Mesodermal cell (in vitro differentiated cells): ENCODE data around the gene NCBP2.

Source experiments
- H3K27ac ChIP-seq: 2 replicates; pipeline ENCODE4 v1.7.0; 2013; ENCODE audit warnings: mild to moderate bottlenecking, low read depth, low read length, moderate library complexity; ENCODE audit not compliant: severe bottlenecking
- H3K36me3 ChIP-seq: 2 replicates; pipeline ENCODE4 v1.7.1; 2013; ENCODE audit warnings: mild to moderate bottlenecking, low read length, moderate library complexity; ENCODE audit not compliant: control insufficient read depth, insufficient read depth
- H3K4me1 ChIP-seq: one replicate; pipeline ENCODE4 v1.7.1; 2013; ENCODE audit warnings: mild to moderate bottlenecking, low read length; ENCODE audit not compliant: insufficient read depth, control insufficient read depth, poor library complexity, severe bottlenecking
- H3K4me3 ChIP-seq: 2 replicates; pipeline ENCODE4 v1.7.0; 2013; ENCODE audit warnings: low read length, control low read depth, mild to moderate bottlenecking; ENCODE audit not compliant: insufficient read depth, poor library complexity, severe bottlenecking; ENCODE audit errors: extremely low read depth
- H3K9me3 ChIP-seq: 2 replicates; pipeline ENCODE4 v1.7.1; 2013; ENCODE audit warnings: mild to moderate bottlenecking, low read length, moderate library complexity; ENCODE audit not compliant: control insufficient read depth
- WGBS, 2 experiments: methylation state at CpG; one replicate each; pipeline ENCODE4 v1.1.5; 2013; ENCODE audit warnings: missing lambda C conversion rate in 2 of 2; ENCODE audit not compliant: insufficient coverage in 2 of 2; 5-methylcytosine and 5-hydroxymethylcytosine counted together

NCBP2 gene

GRCh38 chr3:196967412-196968232 lies 25.3 kb upstream of the NCBP2 start:
- no peaks in the 10 kb centered on the region for H3K36me3 ChIP-seq
- H3K9me3 ChIP-seq: peaks cover 5% of the 10 kb centered on the region
- peak overlapping the region; percentile 32 for H3K4me3 ChIP-seq
- H3K27ac ChIP-seq: no peak overlapping the region
- peaks cover 6% of the 10 kb centered on the region for H3K4me1 ChIP-seq
- WGBS, 2 experiments: 30 to 32% methylated on average over 27 of the region's 35 CpGs

DNA sequence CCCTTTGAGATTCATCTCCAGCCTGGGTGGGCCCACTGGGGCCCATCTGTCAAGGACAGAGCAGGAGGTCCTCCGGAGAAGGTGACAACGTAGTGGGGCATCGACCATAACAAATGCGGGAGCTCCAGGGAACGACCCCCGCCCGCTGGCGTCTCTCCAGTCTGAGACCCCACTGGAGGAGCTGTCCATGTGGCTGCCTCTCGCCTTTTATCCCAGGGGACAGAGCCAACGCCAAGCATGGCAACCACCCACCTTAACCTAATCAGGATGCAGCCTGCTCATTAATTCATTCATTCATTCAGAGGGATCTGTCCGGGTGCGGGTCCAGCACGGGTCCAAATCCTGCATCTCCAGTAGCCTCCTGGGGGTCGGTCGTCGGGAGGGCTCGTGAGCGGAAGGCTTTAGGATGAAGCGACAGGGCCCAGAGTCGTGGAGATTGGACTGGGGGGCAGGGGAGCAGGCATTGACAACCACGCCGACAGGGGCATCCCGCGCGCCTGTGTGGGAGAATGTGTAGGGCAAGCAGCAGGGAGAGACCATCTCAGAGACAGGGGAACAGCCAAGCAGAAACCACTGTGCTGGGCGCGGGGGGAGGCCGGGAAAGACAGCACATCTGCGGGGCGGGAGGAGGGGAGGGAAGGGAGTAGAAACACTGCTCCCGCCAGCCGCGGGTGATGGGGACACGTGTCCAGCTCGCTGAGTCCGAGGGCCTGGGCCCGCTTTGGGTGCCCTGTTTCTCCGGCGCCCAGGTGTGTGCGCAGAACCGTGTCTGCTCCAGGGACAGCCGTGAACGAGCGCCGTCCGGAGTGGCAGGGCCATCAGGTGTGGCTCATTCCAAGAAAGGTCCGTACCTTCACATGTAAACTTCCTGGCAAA lies 24.4 kb upstream of the NCBP2 start:
- 15 to 20% methylated on average over 43 to 45 of the region's 47 CpGs for WGBS, 2 experiments
- Histone ChIP-seq H3K9me3 (peaks cover 5% of the 10 kb centered on the region), H3K4me3 (peak overlapping the region; percentile 2), H3K4me1 (peaks cover 6% of the 10 kb centered on the region), H3K27ac (no peak overlapping the region), H3K36me3 (no peaks in the 10 kb centered on the region)

DNA sequence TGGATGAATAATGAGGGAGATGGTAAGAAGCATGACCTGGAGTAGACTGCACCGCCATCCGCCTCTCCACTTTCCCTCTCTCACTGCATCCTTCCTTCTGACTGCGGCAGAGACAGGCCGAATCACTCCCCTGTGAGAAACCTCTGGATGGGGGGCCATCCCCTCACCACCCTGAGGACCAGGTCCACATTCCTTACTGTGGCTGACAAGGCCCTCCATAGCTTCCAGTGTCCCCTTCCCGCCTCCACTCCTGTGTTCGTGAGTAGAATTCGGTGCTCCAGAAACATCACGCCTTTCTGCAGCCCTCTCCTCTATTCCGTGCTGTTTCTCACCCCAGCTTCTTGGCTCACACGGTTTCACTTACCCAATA lies 23.5 kb upstream of the NCBP2 start:
- H3K27ac ChIP-seq: no peak overlapping the region
- no peaks in the 10 kb centered on the region for H3K9me3 ChIP-seq
- WGBS, 2 experiments: 80 to 89% methylated on average over 7 to 8 of the region's 10 CpGs
- H3K36me3 ChIP-seq: no peaks in the 10 kb centered on the region
- H3K4me1 ChIP-seq: peaks cover 6% of the 10 kb centered on the region
- H3K4me3 ChIP-seq: no peak overlapping the region

GRCh38 chr3:196965112-196965803 lies 22.9 kb upstream of the NCBP2 start:
- Histone ChIP-seq H3K27ac (no peak overlapping the region), H3K9me3 (no peaks in the 10 kb centered on the region), H3K4me3 (no peak overlapping the region), H3K36me3 (no peaks in the 10 kb centered on the region), H3K4me1 (peaks cover 6% of the 10 kb centered on the region)
- WGBS, 2 experiments: 89 to 92% methylated on average over 9 to 11 of the region's 11 CpGs

DNA sequence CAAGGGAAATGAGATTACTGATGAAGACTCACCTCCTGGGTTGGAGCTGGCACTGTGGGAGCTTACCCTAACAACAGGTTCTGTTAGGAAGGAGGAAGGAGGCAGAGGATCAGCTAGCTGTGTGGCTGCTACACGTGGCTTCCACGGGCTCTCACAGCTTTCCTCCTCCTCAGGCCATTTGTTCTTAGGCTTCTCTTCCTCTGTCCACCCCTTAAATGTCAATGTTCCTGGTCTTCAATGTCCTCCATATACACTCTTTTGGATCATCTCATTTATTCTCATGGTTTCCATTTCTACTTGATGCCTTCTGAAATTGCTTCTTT lies 21.3 kb upstream of the NCBP2 start:
- 55 to 56% methylated on average over 2 of the region's 2 CpGs for WGBS, 2 experiments
- Histone ChIP-seq H3K36me3 (no peaks in the 10 kb centered on the region), H3K4me1 (peaks cover 6% of the 10 kb centered on the region), H3K27ac (no peak overlapping the region), H3K9me3 (no peaks in the 10 kb centered on the region), H3K4me3 (no peak overlapping the region)

GRCh38 chr3:196962930-196963630 lies 20.8 kb upstream of the NCBP2 start:
- Histone ChIP-seq H3K27ac (no peak overlapping the region), H3K4me3 (no peak overlapping the region), H3K36me3 (no peaks in the 10 kb centered on the region), H3K9me3 (no peaks in the 10 kb centered on the region), H3K4me1 (peaks cover 2% of the 10 kb centered on the region)
- 92 to 93% methylated on average over 7 to 8 of the region's 10 CpGs for WGBS, 2 experiments

DNA sequence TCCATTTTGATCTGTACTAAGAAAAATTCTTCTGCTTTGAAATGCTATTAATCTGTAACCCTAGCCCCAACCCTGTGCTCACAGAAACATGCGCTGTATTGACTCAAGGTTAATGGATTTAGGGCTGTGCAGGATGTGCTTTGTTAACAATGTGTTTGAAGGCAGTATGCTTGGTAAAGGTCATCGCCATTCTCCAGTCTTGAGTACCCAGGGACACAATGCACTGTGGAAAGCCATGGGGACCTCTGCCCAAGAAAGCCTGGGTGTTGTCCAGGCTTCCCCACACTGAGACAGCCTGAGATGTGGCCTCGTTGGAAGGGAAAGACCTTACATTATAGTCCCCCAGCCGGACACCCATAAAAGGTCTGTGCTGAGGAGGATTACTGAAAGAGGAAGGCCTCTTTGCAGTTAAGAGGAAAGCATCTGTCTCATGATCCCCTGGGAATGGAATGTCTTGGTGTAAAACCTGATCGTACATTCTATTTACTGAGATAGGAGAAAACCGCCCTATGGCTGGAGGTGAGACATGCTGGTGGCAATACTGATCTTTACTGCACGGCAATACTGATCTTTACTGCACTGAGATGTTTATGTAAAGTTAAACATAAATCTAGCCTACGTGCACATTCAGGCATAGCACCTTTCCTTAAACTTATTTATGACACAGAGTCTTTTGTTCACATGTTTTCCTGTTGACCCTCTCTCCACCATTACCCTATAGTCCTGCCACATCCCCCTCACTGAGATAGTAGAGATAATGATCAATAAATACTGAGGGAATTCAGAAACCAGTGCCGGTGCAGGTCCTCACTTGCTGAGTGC lies 20.0 kb upstream of the NCBP2 start:
- Histone ChIP-seq H3K4me3 (no peak overlapping the region), H3K27ac (no peak overlapping the region), H3K4me1 (no peaks in the 10 kb centered on the region), H3K36me3 (no peaks in the 10 kb centered on the region), H3K9me3 (no peaks in the 10 kb centered on the region)
- WGBS, 2 experiments: 90% methylated on average over 4 to 5 of the region's 9 CpGs

DNA sequence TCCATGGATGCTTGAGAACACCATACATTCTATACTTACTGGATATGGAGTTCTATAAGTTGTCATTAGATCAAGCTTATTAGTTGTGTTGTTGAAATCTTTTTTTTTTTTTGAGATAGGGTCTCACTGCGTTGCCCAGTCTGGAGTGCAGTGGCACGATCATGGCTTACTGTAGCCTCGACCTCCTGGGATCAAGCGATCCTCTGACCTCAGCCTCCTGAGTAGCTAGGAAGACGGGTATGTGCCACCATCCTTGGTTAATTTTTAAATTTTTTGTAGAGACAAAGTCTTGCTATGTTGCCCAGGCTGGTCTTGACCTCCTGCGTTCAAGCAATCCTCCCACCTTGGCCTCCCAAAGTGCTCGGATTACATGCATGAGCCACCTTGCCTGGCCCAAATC lies 12.5 kb upstream of the NCBP2 start:
- Histone ChIP-seq H3K4me3 (no peak overlapping the region), H3K27ac (no peak overlapping the region), H3K9me3 (no peaks in the 10 kb centered on the region), H3K36me3 (no peaks in the 10 kb centered on the region), H3K4me1 (no peaks in the 10 kb centered on the region)
- 62 to 73% methylated on average over 5 of the region's 7 CpGs for WGBS, 2 experiments

DNA sequence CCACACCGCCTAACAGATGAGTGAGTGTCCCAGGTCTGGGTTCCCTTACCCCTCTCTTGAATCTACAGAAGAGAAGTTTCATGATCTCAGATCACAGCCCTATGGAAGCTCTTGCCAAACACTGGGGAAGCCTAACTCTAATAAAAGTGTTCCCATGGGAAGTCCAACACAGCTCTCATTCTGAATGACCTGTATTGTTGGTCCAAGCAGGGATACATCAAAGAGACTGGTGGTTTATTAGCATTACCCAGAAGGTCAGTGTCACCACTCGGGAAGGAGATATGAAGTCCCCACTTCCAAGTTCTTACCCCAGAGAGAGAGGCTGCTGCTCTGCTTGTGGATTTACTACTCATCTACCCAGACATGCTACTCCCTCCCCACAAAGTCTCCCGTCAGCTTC lies 9.0 kb upstream of the NCBP2 start:
- Histone ChIP-seq H3K27ac (no peak overlapping the region), H3K4me3 (no peak overlapping the region)
- 72 to 98% methylated on average over 2 to 3 of the region's 3 CpGs for WGBS, 2 experiments

DNA sequence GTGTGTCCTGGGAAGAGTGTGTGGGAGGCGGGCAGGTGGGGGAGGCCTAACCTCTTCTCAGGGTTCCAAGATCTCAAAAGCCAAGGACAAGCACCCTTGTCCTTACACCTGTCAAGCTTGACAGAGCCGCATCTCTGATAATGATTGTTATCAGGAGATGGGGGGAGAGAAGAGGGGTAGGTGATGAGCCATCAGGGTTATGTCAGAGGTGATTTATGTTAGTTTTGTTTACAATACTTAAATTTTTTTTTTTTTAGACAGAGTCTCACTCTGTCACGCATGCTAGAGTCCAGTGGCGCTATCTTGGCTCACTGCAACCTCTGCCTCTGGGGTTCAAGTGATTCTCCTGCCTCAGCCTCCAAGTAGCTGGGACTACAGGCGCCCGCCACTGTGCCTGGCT lies 7.4 kb upstream of the NCBP2 start:
- Histone ChIP-seq H3K9me3 (no peaks in the 10 kb centered on the region), H3K36me3 (peaks cover 5% of the 10 kb centered on the region), H3K4me3 (no peak overlapping the region), H3K4me1 (no peaks in the 10 kb centered on the region), H3K27ac (no peak overlapping the region)
- WGBS, 2 experiments: 85 to 95% methylated on average over 4 of the region's 6 CpGs

More for the DNA sequence above, 9.0 kb upstream of the NCBP2 start:
- H3K9me3 ChIP-seq: no peaks in the 10 kb centered on the region
- H3K4me1 ChIP-seq: no peaks in the 10 kb centered on the region
- H3K36me3 ChIP-seq: no peaks in the 10 kb centered on the region
